ENCODE measurements around the gene PCDHA2. TPM values are rescaled to one million over a fixed set of nuclear protein-coding genes. Genes with fewer than 3 reads are reported as not detected.

Gene PCDHA2
- 0.05 TPM in 1 of 2 replicates, not detected in the other for total RNA-seq

GRCh38 chr5:140794595-140795258 lies at the start of gene PCDHA2:
TSS of gene PCDHA2 (plus strand) at chr5:140794852.

GRCh38 chr5:140785905-140786686 lies 8.6 kb upstream of the PCDHA2 start, which contains the start of gene PCDHA1:
TSS of gene PCDHA1 (plus strand) at chr5:140786140.

GRCh38 chr5:140800816-140801493 lies 6.3 kb downstream of the PCDHA2 start, which contains the start of gene PCDHA3:
TSS of gene PCDHA3 (plus strand) at chr5:140801057.

GRCh38 chr5:140806834-140807775 lies 12.5 kb downstream of the PCDHA2 start, which contains the start of gene PCDHA4:
TSS of gene PCDHA4 (plus strand) at chr5:140807068.

GRCh38 chr5:140821375-140822280 lies 27.0 kb downstream of the PCDHA2 start, which contains the start of gene PCDHA5:
TSS of gene PCDHA5 (plus strand) at chr5:140821613.

GRCh38 chr5:140827704-140828361 lies 33.2 kb downstream of the PCDHA2 start, which contains the start of gene PCDHA6:
TSS of gene PCDHA6 (plus strand) at chr5:140827960. CDS start at chr5:140828092, 132 bp downstream.

GRCh38 chr5:140833993-140834392 lies 39.3 kb downstream of the PCDHA2 start, which contains the start of gene PCDHA7:
TSS of gene PCDHA7 (plus strand) at chr5:140834269. CDS start at chr5:140834384, 115 bp downstream.

GRCh38 chr5:140840978-140841962 lies 46.6 kb downstream of the PCDHA2 start, which contains the start of gene PCDHA8:
TSS of gene PCDHA8 (plus strand) at chr5:140841187. CDS start at chr5:140841322, 135 bp downstream.

Other genes starting within 250 kb of the PCDHA2 start
- gene EIF4EBP3, start 247.2 kb upstream of the PCDHA2 start, total RNA-seq = 0.28 TPM in 1 of 2 replicates, not detected in the other
- gene SRA1, start 237.4 kb upstream of the PCDHA2 start, total RNA-seq = 37.7 and 40.6 TPM in 2 replicates
- 19.2 and 24.1 TPM in 2 replicates for gene APBB3, start 230.3 kb upstream of the PCDHA2 start, total RNA-seq
- gene SLC35A4, start 230.0 kb upstream of the PCDHA2 start, total RNA-seq = 13.1 and 35.8 TPM in 2 replicates
- 0.55 and 0.59 TPM in 2 replicates for gene CD14, start 161.7 kb upstream of the PCDHA2 start, total RNA-seq
- 3.6 and 5.8 TPM in 2 replicates for gene TMCO6, start 155.4 kb upstream of the PCDHA2 start, total RNA-seq
- gene NDUFA2, start 147.2 kb upstream of the PCDHA2 start, total RNA-seq = 12.5 and 38.0 TPM in 2 replicates
- gene IK, start 147.0 kb upstream of the PCDHA2 start, total RNA-seq = 81.7 and 91.5 TPM in 2 replicates
- 19.3 and 26.9 TPM in 2 replicates for gene WDR55, start 129.9 kb upstream of the PCDHA2 start, total RNA-seq
- 0.18 and 0.30 TPM in 2 replicates for gene DND1, start 121.3 kb upstream of the PCDHA2 start, total RNA-seq
- 60.3 and 81.0 TPM in 2 replicates for gene HARS1, start 103.5 kb upstream of the PCDHA2 start, total RNA-seq
- gene HARS2, start 103.4 kb upstream of the PCDHA2 start, total RNA-seq = 28.2 and 34.6 TPM in 2 replicates
- 50.9 and 65.3 TPM in 2 replicates for gene ZMAT2, start 94.4 kb upstream of the PCDHA2 start, total RNA-seq
- under 0.01 and 0.09 TPM in 2 replicates for gene PCDHA1, start 8.7 kb upstream of the PCDHA2 start, total RNA-seq
- gene PCDHA3, start 6.2 kb downstream of the PCDHA2 start, total RNA-seq = 0.23 and 0.59 TPM in 2 replicates
- 0.32 and 0.89 TPM in 2 replicates for gene PCDHA4, start 12.2 kb downstream of the PCDHA2 start, total RNA-seq
- under 0.01 and 0.05 TPM in 2 replicates for gene PCDHA5, start 26.8 kb downstream of the PCDHA2 start, total RNA-seq
- gene PCDHA6, start 33.1 kb downstream of the PCDHA2 start, total RNA-seq = 0.60 and 0.89 TPM in 2 replicates
- gene PCDHA7, start 39.4 kb downstream of the PCDHA2 start, total RNA-seq = 0.74 and 2.4 TPM in 2 replicates
- under 0.01 and 0.23 TPM in 2 replicates for gene PCDHA8, start 46.3 kb downstream of the PCDHA2 start, total RNA-seq
- gene PCDHA9, start 53.5 kb downstream of the PCDHA2 start, total RNA-seq = under 0.01 and 0.09 TPM in 2 replicates
- 0.23 and 0.59 TPM in 2 replicates for gene PCDHA10, start 61.0 kb downstream of the PCDHA2 start, total RNA-seq
- 0.18 and 0.30 TPM in 2 replicates for gene PCDHA11, start 74.1 kb downstream of the PCDHA2 start, total RNA-seq
- gene PCDHA12, start 80.5 kb downstream of the PCDHA2 start, total RNA-seq = 0.18 and 0.59 TPM in 2 replicates
- 0.09 TPM in 1 of 2 replicates, not detected in the other for gene PCDHA13, start 87.3 kb downstream of the PCDHA2 start, total RNA-seq
- 0.09 and 0.30 TPM in 2 replicates for gene PCDHAC1, start 131.4 kb downstream of the PCDHA2 start, total RNA-seq
- 0.30 and 0.32 TPM in 2 replicates for gene PCDHAC2, start 171.6 kb downstream of the PCDHA2 start, total RNA-seq